Measurements from ENCODE around the gene CPNE5. TPM values are rescaled to one million over a fixed set of nuclear protein-coding genes. Genes with fewer than 3 reads are reported as not detected.

CPNE5 gene
- polyA plus RNA-seq, 2 of the 4 experiments (the other 2 are of a cell fraction) = 0.03 to 0.13 TPM

DNA sequence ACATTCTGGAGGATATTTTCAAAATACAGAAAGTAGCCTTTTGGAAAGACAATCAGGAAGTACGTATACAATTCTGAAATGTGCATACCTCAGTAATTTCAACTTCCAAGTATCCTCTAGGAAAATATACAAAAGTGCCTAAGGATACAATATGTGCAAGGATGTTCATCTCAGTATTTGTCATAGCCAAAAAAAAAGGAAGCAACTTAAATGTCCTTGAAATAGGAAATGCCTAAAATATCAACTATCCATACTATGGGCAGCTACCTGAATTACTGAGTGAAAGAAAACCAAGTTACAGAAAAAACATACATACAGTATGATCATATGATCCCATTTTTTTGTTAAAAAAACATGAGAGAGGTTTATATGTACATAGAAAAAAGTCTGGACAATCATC lies 33.9 kb upstream of the CPNE5 start:
- ATAC-seq (no peak), FAIRE-seq (no peak), DNase-seq (ENCODE audit: low read depth in 1 of 2, low spot score in 1 of 2) (no peak)
- H3K4me1 ChIP-seq = peaks cover 9% of the 10 kb centered on the region; the same call in 2 of the 3 replicates
- H3K4me2 ChIP-seq = peak overlapping the region; percentile 94
- no peak overlapping the region for H3K27ac ChIP-seq
- no peaks in the 10 kb centered on the region for H3K9me3 ChIP-seq
- TF ChIP-seq RNF2 (IDR thresholded peaks at IDR 0.05; ENCODE audit: borderline replicate concordance, low read depth) (no peak), HOXB5 (CRISPR knock-in tag; IDR thresholded peaks at IDR 0.05) (no peak), CBX2 (IDR thresholded peaks at IDR 0.05; ENCODE audit: borderline replicate concordance, low read depth) (no peak), CHD4 (IDR thresholded peaks at IDR 0.05; ENCODE audit: borderline replicate concordance) (no peak), RCOR1 (IDR thresholded peaks at IDR 0.05; ENCODE audit: low read depth, low read length) (no peak), RARB (CRISPR knock-in tag; IDR thresholded peaks at IDR 0.05) (no peak), ESRRA (IDR thresholded peaks at IDR 0.05; ENCODE audit: borderline replicate concordance, low read length) (no peak), RAD21 (conservative IDR thresholded peaks at IDR 0.05 in 1 of 2, IDR thresholded peaks at IDR 0.05 in 1 of 2) (no peak), ZSCAN20 (CRISPR knock-in tag; IDR thresholded peaks at IDR 0.05) (no peak), RFX5 (IDR thresholded peaks at IDR 0.05) (no peak), BHLHE40 (IDR thresholded peaks at IDR 0.05; ENCODE audit: low read depth, low read length) (no peak)
- TF ChIP-seq, protein P1, sequence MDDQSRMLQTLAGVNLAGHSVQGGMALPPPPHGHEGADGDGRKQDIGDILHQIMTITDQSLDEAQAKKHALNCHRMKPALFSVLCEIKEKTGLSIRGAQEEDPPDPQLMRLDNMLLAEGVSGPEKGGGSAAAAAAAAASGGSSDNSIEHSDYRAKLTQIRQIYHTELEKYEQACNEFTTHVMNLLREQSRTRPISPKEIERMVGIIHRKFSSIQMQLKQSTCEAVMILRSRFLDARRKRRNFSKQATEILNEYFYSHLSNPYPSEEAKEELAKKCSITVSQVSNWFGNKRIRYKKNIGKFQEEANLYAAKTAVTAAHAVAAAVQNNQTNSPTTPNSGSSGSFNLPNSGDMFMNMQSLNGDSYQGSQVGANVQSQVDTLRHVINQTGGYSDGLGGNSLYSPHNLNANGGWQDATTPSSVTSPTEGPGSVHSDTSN (IDR thresholded peaks at IDR 0.05) = no peak
- TF ChIP-seq, protein P2, sequence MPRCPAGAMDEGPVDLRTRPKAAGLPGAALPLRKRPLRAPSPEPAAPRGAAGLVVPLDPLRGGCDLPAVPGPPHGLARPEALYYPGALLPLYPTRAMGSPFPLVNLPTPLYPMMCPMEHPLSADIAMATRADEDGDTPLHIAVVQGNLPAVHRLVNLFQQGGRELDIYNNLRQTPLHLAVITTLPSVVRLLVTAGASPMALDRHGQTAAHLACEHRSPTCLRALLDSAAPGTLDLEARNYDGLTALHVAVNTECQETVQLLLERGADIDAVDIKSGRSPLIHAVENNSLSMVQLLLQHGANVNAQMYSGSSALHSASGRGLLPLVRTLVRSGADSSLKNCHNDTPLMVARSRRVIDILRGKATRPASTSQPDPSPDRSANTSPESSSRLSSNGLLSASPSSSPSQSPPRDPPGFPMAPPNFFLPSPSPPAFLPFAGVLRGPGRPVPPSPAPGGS (IDR thresholded peaks at IDR 0.05) = no peak
- TF ChIP-seq, protein P3, sequence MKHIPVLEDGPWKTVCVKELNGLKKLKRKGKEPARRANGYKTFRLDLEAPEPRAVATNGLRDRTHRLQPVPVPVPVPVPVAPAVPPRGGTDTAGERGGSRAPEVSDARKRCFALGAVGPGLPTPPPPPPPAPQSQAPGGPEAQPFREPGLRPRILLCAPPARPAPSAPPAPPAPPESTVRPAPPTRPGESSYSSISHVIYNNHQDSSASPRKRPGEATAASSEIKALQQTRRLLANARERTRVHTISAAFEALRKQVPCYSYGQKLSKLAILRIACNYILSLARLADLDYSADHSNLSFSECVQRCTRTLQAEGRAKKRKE (CRISPR knock-in tag; IDR thresholded peaks at IDR 0.05; ENCODE audit: low read depth) = no peak
- TF ChIP-seq, protein P4, sequence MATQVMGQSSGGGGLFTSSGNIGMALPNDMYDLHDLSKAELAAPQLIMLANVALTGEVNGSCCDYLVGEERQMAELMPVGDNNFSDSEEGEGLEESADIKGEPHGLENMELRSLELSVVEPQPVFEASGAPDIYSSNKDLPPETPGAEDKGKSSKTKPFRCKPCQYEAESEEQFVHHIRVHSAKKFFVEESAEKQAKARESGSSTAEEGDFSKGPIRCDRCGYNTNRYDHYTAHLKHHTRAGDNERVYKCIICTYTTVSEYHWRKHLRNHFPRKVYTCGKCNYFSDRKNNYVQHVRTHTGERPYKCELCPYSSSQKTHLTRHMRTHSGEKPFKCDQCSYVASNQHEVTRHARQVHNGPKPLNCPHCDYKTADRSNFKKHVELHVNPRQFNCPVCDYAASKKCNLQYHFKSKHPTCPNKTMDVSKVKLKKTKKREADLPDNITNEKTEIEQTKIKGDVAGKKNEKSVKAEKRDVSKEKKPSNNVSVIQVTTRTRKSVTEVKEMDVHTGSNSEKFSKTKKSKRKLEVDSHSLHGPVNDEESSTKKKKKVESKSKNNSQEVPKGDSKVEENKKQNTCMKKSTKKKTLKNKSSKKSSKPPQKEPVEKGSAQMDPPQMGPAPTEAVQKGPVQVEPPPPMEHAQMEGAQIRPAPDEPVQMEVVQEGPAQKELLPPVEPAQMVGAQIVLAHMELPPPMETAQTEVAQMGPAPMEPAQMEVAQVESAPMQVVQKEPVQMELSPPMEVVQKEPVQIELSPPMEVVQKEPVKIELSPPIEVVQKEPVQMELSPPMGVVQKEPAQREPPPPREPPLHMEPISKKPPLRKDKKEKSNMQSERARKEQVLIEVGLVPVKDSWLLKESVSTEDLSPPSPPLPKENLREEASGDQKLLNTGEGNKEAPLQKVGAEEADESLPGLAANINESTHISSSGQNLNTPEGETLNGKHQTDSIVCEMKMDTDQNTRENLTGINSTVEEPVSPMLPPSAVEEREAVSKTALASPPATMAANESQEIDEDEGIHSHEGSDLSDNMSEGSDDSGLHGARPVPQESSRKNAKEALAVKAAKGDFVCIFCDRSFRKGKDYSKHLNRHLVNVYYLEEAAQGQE (IDR thresholded peaks at IDR 0.05) = no peak
- TF ChIP-seq, protein P5, sequence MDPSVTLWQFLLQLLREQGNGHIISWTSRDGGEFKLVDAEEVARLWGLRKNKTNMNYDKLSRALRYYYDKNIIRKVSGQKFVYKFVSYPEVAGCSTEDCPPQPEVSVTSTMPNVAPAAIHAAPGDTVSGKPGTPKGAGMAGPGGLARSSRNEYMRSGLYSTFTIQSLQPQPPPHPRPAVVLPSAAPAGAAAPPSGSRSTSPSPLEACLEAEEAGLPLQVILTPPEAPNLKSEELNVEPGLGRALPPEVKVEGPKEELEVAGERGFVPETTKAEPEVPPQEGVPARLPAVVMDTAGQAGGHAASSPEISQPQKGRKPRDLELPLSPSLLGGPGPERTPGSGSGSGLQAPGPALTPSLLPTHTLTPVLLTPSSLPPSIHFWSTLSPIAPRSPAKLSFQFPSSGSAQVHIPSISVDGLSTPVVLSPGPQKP (IDR thresholded peaks at IDR 0.05; ENCODE audit: low read depth, low read length) = no peak
- TF ChIP-seq, protein P6, sequence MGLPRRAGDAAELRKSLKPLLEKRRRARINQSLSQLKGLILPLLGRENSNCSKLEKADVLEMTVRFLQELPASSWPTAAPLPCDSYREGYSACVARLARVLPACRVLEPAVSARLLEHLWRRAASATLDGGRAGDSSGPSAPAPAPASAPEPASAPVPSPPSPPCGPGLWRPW (IDR thresholded peaks at IDR 0.05) = no peak
- ChIA-PET POLR2A (interaction anchor here (1.1 kb wide), 1 partner anchor 10 kb away, joined by 3 read pairs; no protein-coding TSS in a partner anchor), CTCF (interaction anchor here (1.4 to 4.1 kb wide), 3 partner anchors 12 to 22 kb away, joined by 4 to 34 read pairs (median 4); partner anchors contain the start of gene C6orf89)
- no peak overlapping the region for H3K4me3 ChIP-seq
- WGBS (ENCODE audit: missing lambda C conversion rate) = 90% methylated on average over 1 of the region's 1 CpG

DNA sequence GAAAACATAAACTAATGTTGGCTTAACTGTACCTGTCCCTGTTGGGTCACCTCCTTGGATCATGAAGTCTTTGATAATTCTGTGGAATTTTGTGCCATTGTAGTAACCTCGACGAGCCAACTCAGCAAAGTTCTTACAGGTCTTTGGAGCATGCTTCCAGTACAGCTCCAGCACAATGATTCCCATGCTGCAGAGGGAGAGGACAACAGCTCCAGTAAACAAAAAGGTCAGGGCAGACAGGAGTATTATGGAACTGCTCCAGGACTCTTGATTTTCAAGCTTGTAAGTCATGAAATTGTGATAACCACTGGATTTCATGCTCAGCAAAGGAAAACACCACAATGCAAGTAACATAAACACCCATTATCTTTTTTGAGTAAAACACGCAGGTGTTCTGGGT lies 32.4 kb upstream of the CPNE5 start:
- ChIA-PET CTCF (no interaction called here), POLR2A (no interaction called here)
- TF ChIP-seq MAZ (IDR thresholded peaks at IDR 0.05; ENCODE audit: borderline replicate concordance, low read depth, low read length) (no peak), SMC3 (IDR thresholded peaks at IDR 0.05) (no peak), ZFP36 (IDR thresholded peaks at IDR 0.05; ENCODE audit: borderline replicate concordance, partially characterized antibody) (no peak), ZC3H11A (IDR thresholded peaks at IDR 0.05) (no peak), RAD21 (conservative IDR thresholded peaks at IDR 0.05 in 1 of 2, IDR thresholded peaks at IDR 0.05 in 1 of 2) (no peak)
- TF ChIP-seq, protein P4 (IDR thresholded peaks at IDR 0.05) = no peak
- Histone ChIP-seq H3K4me2 (no peak overlapping the region), H3K4me1 (peaks cover 9% of the 10 kb centered on the region; the same call in 2 of the 3 replicates), H3K4me3 (no peak overlapping the region), H3K27ac (no peak overlapping the region), H3K9me3 (no peaks in the 10 kb centered on the region)
- no peak for ATAC-seq
- DNase-seq (ENCODE audit: low read depth in 1 of 2, low spot score in 1 of 2) = no peak
- WGBS (ENCODE audit: missing lambda C conversion rate) = 95% methylated on average over 3 of the region's 3 CpGs
- no peak for FAIRE-seq
